MM.1S (cell line): ENCODE measurements around the gene MAP3K4.

Experiments
- CTCF ChIP-seq: fragments of 300-600 bp; sonication (generic); IDR thresholded peaks from 2 replicates; pipeline ENCODE4 v1.5.1; 2016; ENCODE audit warnings: antibody characterized with exemption, low read length, mixed read lengths
- EZH2 ChIP-seq: fragments of 300-600 bp; sonication (generic); optimal IDR thresholded peaks from 2 replicates; pipeline ENCODE3; 2017; ENCODE audit warnings: low read depth, mild to moderate bottlenecking, antibody characterized with exemption, low read length, mixed read lengths

- no peak for TF ChIP-seq CTCF
- no peak for TF ChIP-seq EZH2
Measured at GRCh38 chr6:161116554-161116953, 125.0 kb downstream of the MAP3K4 start.
